Choroid plexus epithelial cell (primary cell): Measurements from ENCODE around the gene BCL7A.

Experiments
- DNase-seq: peaks from one replicate; pipeline ENCODE4 v3.0.0-alpha.2; 2010; ENCODE audit warnings: low read depth
- H3K4me3 ChIP-seq: 2 replicates; pipeline ENCODE4 v1.5.1; 2011; ENCODE audit warnings: low read depth, mild to moderate bottlenecking, control low read depth, low read length, moderate library complexity
- TF ChIP-seq, protein P1 (sequence below): conservative IDR thresholded peaks from 2 replicates; pipeline ENCODE4 v1.5.1; 2011; ENCODE audit warnings: low read depth, mild to moderate bottlenecking, control low read depth, inconsistent platforms, low read length, moderate library complexity

The BCL7A gene

DNA sequence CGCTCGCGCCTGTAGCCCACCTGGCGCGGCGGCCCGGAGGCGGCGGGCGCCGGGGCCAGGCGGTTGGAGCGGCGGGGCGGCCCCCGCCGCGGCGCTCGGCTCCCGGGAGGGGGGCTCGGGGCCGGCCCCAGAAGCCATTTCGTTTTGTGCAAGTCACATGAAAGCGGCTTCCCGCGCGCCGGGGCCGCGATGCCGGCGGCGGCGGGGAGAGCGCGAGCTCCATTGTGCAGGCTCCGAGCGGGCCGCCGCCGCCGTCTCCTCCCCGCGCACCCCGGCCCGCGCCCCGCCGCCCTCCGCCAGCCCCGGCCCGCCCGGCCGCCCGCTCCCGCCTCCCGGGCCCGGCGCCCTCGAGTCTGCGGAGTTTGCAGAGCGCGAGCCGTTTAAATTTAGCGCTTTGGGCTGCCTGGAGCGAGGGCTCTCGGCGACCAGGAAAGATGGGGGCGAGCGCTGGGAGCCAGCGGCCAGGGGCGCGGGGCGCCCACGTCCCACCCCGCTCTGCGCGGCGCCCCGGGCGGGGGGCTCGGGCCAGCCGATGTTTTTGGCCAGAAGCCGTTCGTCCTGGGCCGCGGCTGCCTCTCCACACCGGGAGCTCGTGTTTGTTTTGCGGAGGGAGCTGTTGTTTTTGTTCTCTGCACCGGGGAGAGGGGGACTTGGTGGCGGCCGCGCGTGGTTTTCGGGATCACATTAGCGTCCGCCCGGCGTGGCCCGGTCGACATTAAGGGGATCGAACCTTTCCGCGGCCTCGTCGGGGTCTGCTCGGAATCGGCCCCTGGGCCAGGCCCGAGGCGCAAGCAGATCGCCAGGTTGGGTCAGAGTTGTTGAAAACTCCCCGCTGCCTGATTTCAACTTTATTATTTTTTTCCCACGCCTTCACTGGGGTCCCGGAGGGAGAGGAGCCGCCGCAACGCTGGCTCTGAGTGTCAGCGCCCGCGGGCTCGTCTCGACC is 982 bp downstream of the BCL7A start:
- TF ChIP-seq, protein P1, sequence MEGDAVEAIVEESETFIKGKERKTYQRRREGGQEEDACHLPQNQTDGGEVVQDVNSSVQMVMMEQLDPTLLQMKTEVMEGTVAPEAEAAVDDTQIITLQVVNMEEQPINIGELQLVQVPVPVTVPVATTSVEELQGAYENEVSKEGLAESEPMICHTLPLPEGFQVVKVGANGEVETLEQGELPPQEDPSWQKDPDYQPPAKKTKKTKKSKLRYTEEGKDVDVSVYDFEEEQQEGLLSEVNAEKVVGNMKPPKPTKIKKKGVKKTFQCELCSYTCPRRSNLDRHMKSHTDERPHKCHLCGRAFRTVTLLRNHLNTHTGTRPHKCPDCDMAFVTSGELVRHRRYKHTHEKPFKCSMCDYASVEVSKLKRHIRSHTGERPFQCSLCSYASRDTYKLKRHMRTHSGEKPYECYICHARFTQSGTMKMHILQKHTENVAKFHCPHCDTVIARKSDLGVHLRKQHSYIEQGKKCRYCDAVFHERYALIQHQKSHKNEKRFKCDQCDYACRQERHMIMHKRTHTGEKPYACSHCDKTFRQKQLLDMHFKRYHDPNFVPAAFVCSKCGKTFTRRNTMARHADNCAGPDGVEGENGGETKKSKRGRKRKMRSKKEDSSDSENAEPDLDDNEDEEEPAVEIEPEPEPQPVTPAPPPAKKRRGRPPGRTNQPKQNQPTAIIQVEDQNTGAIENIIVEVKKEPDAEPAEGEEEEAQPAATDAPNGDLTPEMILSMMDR = no peak
- DNase-seq = peak; percentile 22
- peak overlapping the region; percentile 61 for H3K4me3 ChIP-seq

DNA sequence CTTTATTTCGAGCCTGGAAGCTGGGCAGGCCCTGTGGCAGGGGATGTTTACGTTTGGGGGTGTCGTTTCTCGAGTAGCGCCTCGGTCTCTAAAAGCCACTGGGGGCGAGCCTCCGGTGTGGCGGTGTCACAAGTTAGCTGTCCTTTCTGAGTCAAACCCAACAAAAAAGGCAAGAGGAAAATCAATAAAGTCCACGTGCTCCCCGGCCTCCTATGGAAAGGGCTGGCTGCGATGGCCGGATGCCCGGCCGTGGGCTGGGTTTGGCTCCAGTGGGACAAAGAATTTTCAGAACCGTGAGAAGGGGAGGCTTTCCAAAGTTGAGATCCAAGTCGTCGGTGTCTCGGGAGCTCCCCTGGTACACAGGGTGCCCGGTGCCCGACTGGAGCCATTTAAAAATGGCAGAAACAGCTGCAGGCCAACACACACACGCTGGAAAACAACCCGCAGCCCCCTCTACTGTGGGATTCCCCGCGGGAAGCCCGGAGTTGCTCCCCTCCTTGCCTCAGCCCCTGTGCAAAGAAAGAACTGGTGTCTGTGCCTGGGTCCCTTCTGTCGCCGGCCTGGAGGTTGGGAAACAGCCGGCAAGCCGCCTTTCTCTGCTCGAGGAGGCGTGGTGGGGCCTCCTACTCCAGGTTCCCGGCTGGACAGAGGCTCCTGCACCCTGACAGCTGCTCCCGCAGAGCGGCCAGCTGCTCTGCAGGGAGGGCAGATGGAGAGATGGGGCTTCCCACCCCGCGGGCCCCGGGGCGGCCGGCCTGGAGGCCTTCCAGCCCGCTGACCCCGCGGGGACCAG is 1.9 kb downstream of the BCL7A start:
- TF ChIP-seq, protein P1 = peak; percentile 5
- H3K4me3 ChIP-seq = peak overlapping the region; percentile 61
- DNase-seq = peak; percentile 65

DNA sequence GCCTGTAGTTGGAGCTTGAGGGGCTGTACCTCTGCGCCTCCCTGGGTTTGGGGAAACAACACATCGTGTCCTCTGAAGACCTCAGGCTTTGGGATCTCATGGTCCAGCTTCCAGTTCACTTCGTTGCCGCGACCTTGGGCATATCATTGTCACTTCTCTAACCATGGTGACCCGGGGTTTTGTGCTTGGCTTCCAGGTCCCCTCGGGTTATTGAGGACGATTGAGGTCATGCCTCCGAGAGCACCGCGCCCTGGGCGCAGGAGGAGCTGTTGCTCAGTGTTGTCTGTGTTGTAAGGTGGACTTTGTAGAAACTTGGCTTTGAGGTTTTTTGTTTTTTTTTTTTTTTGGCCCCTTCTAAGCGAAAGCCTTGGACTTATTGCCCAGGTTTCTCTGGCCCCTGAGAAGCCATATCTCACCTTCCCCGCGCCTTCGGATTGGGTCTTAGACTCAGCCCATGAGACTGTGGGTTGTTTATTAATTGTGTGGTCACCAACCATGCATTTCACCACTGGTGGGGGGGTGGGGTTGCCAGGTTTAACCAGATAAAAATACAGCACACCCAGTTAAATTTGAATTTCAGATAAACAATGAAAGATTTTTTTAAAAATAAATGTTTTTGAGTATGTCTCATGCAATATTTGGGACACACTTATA is 2.6 kb downstream of the BCL7A start:
- H3K4me3 ChIP-seq = peak overlapping the region; percentile 61
- DNase-seq = no peak
- TF ChIP-seq, protein P1 = no peak

DNA sequence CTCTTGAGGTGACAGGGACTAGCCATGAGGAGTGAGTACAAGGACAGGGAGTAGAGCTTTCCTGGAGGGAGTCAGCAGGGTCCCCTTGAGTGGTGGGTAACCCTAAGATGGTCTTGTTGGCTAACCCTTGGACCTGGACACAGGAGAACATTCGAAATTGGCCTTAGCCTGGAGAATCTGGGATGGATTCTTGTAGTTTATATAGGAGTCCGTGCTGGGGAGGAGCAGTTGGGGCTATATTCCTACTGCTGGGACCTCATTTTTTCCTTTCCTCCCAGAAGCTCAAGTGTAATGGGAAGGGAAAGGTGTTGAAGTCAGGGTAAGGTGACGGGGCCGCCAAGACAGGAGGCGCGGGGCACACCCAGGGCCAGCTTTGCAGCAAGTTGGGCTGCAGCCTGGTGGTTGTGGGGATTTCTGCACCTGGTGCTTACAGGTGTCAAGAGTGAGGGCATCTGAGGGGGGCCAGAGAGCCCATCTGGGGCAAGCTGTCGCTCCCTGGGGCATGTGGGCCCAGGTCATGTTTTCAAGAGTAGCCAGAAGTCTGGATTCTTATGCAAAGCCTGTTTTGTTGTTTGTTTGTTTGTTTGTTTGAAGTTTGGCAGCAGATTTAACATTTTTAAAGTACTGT is 5.1 kb downstream of the BCL7A start:
- TF ChIP-seq, protein P1 = no peak
- DNase-seq = no peak
- H3K4me3 ChIP-seq = no peak overlapping the region

DNA sequence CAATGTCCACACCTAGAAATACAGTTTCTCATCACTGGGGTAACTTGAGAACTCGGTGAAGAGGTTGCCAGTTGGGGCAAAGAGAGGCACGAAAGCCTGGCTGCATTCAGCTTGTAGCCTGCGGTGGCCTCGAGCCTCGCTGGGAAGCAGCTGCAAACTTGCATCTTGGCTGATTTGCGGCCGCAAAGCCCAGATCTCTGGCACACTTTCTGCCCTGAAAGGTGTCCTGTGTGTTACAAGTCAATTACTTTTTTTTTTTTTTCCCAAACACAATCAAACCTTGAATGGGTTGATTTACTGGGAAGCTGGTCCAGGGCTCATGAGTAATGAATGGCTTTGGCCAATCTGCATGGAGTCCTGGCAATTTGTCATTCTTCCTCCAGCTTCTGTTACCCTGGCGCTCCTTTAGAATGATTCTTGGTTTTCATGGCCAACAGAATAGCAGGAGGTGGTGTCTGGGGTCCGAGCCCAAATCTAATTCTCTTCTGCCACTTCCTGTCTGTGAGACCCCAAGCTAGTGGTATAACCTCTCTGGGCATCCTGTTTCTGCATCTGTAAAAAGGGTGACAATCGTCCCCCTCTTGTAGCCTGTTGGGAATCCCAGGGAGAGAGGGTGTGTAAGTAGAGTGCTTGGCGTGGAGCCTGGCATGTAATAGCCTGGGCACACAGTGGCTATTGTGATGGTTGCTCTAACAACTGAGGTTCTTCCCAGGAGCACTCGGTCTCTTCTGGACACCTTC is 6.7 kb downstream of the BCL7A start:
- TF ChIP-seq, protein P1 = no peak
- no peak for DNase-seq
- H3K4me3 ChIP-seq = no peak overlapping the region
